GM10847 (cell line): ENCODE measurements around the gene SPSB3.

Source experiments
- POLR2A ChIP-seq: IDR thresholded peaks from 2 replicates; pipeline ENCODE4 v1.6.1; 2011; ENCODE audit not compliant: insufficient read length; ENCODE audit errors: extremely low read depth

The SPSB3 gene

GRCh38 chr16:1818873-1819525, 36.6 kb upstream of the SPSB3 start:
- TF ChIP-seq POLR2A: no peak

- no peak for TF ChIP-seq POLR2A
Observed at GRCh38 chr16:1818204-1818872, 36.0 kb upstream of the SPSB3 start.

GRCh38 chr16:1817716-1818115, 35.3 kb upstream of the SPSB3 start:
- TF ChIP-seq POLR2A: no peak

GRCh38 chr16:1817276-1817589, 34.9 kb upstream of the SPSB3 start:
- TF ChIP-seq POLR2A: no peak

- no peak for TF ChIP-seq POLR2A
Observed at GRCh38 chr16:1816396-1817275, 34.3 kb upstream of the SPSB3 start.

- no peak for TF ChIP-seq POLR2A
Observed at GRCh38 chr16:1815461-1815860, 33.1 kb upstream of the SPSB3 start.

GRCh38 chr16:1812732-1813163, 30.4 kb upstream of the SPSB3 start:
- TF ChIP-seq POLR2A: no peak

GRCh38 chr16:1810536-1810935, 28.2 kb upstream of the SPSB3 start:
- TF ChIP-seq POLR2A: no peak

GRCh38 chr16:1810106-1810505, 27.7 kb upstream of the SPSB3 start:
- TF ChIP-seq POLR2A: no peak

GRCh38 chr16:1809281-1809801, 27.0 kb upstream of the SPSB3 start:
- no peak for TF ChIP-seq POLR2A

GRCh38 chr16:1808691-1809090, 26.3 kb upstream of the SPSB3 start:
- TF ChIP-seq POLR2A: no peak

- no peak for TF ChIP-seq POLR2A
Observed at GRCh38 chr16:1807626-1808025, 25.3 kb upstream of the SPSB3 start.

- no peak for TF ChIP-seq POLR2A
Observed at GRCh38 chr16:1800701-1801100, 18.3 kb upstream of the SPSB3 start.

GRCh38 chr16:1794908-1795666, 12.7 kb upstream of the SPSB3 start:
- no peak for TF ChIP-seq POLR2A

- TF ChIP-seq POLR2A: no peak
Observed at GRCh38 chr16:1794221-1794871, 12.0 kb upstream of the SPSB3 start.
